GM12878 (cell line): ENCODE results near the gene ADGB. TPM values are rescaled to one million over a fixed set of nuclear protein-coding genes. Genes with fewer than 3 reads are reported as not detected.

Source experiments
- CEBPB ChIP-seq, 2 experiments: fragments of 150-350 bp in 1 of 2; IDR thresholded peaks; 2 replicates each; pipeline ENCODE4 v1.6.1; 2012 to 2014; ENCODE audit warnings: low read depth in 2 of 2, low read length in 2 of 2, borderline replicate concordance in 1 of 2, inconsistent platforms in 1 of 2
- HDGF ChIP-seq: fragments of 450-650 bp; IDR thresholded peaks from 2 replicates; pipeline ENCODE4 v1.6.1; 2016; ENCODE audit warnings: antibody characterized with exemption
- MYC ChIP-seq: IDR thresholded peaks from 2 replicates; pipeline ENCODE4 v1.6.1; 2011; ENCODE audit warnings: mild to moderate bottlenecking, low read length, moderate library complexity, inconsistent platforms; ENCODE audit not compliant: insufficient read depth, insufficient replicate concordance, insufficient read length, severe bottlenecking
- STAT1 ChIP-seq: fragments of 450-650 bp; conservative IDR thresholded peaks from 2 replicates; pipeline ENCODE4 v1.6.1; 2014; ENCODE audit warnings: antibody characterized with exemption, mild to moderate bottlenecking
- ZZZ3 ChIP-seq: IDR thresholded peaks from 2 replicates; pipeline ENCODE4 v1.6.1; 2011; ENCODE audit warnings: low read depth; ENCODE audit not compliant: control insufficient read depth, insufficient read length
- polyA plus RNA-seq, 11 experiments: library from polyadenylated mRNA; depleted of rRNA in 4 of 11; unstranded in 6 of 11; stranded (reverse) in 5 of 11; fragments of >200 nt; fragmentation: Nextera tagmentation in 4 of 11; fragmentation: Illumina TruSeq in 1 of 11; extraction: Ambion mirVana in 4 of 11; extraction: Trizol in 1 of 11; gene quantifications; 1 replicate in 1 of 11; 2 replicates in 10 of 11; pipeline versions ENCODE4 v1.2.1 to v1.2.3, GENCODE V29; 2011 to 2016; ENCODE audit warnings: inconsistent platforms in 2 of 11, missing spikeins in 2 of 11, low read depth in 1 of 11
- total RNA-seq, 4 experiments: library from RNA; depleted of rRNA in 3 of 4; stranded (reverse); fragments of >200 nt in 3 of 4; fragmentation: Illumina TruSeq in 1 of 4; extraction: Trizol in 1 of 4; gene quantifications; 2 replicates each; pipeline versions ENCODE4 v1.2.1 to v1.2.3, GENCODE V29; 2013 to 2021
- TF ChIP-seq, protein P1 (sequence below): IDR thresholded peaks from 2 replicates; pipeline ENCODE4 v1.6.1; 2012; ENCODE audit warnings: low read depth, low read length, improper control_type of control experiment
- TF ChIP-seq, protein P2 (sequence below): fragments of 450-650 bp; IDR thresholded peaks from 2 replicates; pipeline ENCODE4 v1.6.1; 2014; ENCODE audit warnings: mild to moderate bottlenecking
- TF ChIP-seq, protein P3 (sequence below): fragments of 450-650 bp; IDR thresholded peaks from 2 replicates; pipeline ENCODE4 v1.6.1; 2017; ENCODE audit warnings: mild to moderate bottlenecking, moderate library complexity

ADGB gene
- total and polyA plus RNA-seq, 10 of the 15 experiments (the other 5 are each of a cell fraction or from before 2014, with no cell fraction given) = not detected

DNA sequence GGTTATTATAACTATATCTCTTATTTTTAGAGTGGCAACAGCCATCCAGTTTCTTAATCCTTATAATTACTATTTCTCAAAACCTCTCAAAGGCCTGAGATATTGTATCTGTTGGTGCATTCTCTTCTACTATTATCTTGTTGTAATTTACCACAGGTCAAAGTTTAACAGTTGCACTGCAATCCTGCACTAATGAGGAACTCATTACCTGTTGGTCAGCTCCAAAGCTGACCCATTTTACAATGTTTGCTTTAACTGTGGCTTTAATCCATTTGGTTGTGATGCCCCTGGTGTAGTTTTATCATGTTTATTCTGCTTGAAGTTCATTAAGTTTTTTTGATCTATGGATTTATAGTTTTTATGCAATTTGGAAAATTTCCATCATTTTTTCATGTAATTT lies 6.3 kb upstream of the ADGB start (continued):
- TF ChIP-seq STAT1 (no peak), MYC (no peak), CEBPB (IDR thresholded peaks at IDR 0.05; ENCODE audit: borderline replicate concordance in 1 of 2, low read depth in 2 of 2, low read length in 2 of 2) (no peak), ZZZ3 (no peak), HDGF (no peak)
- TF ChIP-seq, protein P1, sequence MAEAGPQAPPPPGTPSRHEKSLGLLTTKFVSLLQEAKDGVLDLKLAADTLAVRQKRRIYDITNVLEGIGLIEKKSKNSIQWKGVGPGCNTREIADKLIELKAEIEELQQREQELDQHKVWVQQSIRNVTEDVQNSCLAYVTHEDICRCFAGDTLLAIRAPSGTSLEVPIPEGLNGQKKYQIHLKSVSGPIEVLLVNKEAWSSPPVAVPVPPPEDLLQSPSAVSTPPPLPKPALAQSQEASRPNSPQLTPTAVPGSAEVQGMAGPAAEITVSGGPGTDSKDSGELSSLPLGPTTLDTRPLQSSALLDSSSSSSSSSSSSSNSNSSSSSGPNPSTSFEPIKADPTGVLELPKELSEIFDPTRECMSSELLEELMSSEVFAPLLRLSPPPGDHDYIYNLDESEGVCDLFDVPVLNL = no peak
- TF ChIP-seq, protein P2, sequence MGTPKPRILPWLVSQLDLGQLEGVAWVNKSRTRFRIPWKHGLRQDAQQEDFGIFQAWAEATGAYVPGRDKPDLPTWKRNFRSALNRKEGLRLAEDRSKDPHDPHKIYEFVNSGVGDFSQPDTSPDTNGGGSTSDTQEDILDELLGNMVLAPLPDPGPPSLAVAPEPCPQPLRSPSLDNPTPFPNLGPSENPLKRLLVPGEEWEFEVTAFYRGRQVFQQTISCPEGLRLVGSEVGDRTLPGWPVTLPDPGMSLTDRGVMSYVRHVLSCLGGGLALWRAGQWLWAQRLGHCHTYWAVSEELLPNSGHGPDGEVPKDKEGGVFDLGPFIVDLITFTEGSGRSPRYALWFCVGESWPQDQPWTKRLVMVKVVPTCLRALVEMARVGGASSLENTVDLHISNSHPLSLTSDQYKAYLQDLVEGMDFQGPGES = no peak
- TF ChIP-seq, protein P3, sequence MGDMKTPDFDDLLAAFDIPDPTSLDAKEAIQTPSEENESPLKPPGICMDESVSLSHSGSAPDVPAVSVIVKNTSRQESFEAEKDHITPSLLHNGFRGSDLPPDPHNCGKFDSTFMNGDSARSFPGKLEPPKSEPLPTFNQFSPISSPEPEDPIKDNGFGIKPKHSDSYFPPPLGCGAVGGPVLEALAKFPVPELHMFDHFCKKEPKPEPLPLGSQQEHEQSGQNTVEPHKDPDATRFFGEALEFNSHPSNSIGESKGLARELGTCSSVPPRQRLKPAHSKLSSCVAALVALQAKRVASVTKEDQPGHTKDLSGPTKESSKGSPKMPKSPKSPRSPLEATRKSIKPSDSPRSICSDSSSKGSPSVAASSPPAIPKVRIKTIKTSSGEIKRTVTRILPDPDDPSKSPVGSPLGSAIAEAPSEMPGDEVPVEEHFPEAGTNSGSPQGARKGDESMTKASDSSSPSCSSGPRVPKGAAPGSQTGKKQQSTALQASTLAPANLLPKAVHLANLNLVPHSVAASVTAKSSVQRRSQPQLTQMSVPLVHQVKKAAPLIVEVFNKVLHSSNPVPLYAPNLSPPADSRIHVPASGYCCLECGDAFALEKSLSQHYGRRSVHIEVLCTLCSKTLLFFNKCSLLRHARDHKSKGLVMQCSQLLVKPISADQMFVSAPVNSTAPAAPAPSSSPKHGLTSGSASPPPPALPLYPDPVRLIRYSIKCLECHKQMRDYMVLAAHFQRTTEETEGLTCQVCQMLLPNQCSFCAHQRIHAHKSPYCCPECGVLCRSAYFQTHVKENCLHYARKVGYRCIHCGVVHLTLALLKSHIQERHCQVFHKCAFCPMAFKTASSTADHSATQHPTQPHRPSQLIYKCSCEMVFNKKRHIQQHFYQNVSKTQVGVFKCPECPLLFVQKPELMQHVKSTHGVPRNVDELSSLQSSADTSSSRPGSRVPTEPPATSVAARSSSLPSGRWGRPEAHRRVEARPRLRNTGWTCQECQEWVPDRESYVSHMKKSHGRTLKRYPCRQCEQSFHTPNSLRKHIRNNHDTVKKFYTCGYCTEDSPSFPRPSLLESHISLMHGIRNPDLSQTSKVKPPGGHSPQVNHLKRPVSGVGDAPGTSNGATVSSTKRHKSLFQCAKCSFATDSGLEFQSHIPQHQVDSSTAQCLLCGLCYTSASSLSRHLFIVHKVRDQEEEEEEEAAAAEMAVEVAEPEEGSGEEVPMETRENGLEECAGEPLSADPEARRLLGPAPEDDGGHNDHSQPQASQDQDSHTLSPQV = no peak
